Hematopoietic multipotent progenitor cell treated with erythropoietin and hydrocortisone succinate and interleukin-3 and kit ligand, for 17 days (in vitro differentiated cells): ENCODE data around the gene GASK1A.

ENCODE experiments used
- DNase-seq: peaks from one replicate; pipeline ENCODE4 v3.0.0-alpha.2; 2015; ENCODE audit warnings: low spot score

Gene GASK1A

GRCh38 chr3:43014241-43014640 lies 35.1 kb downstream of the GASK1A start:
- no peak for DNase-seq

DNA sequence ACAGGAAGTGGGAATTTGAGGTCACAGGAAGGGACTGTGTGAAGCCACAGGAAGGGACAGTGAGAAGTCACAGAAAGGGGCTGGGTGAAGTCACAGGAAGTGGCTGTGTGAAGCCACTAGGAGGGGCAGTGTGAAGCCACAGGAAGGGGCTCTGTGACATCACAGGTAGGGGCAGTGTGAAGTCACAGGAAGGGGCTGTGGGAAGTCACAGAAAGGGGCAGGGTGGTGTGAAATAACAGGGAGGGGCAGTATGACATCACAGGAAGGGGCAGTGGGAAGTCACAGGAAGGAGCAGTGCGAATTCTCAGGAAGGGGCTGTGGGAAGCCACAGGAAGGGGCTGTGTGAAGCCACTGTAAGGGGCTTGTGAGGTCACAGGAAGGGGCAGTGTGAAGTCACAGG lies 35.8 kb downstream of the GASK1A start:
- DNase-seq, result no peak

- no peak for DNase-seq
Observed at GRCh38 chr3:43015572-43015971, 36.5 kb downstream of the GASK1A start.

DNA sequence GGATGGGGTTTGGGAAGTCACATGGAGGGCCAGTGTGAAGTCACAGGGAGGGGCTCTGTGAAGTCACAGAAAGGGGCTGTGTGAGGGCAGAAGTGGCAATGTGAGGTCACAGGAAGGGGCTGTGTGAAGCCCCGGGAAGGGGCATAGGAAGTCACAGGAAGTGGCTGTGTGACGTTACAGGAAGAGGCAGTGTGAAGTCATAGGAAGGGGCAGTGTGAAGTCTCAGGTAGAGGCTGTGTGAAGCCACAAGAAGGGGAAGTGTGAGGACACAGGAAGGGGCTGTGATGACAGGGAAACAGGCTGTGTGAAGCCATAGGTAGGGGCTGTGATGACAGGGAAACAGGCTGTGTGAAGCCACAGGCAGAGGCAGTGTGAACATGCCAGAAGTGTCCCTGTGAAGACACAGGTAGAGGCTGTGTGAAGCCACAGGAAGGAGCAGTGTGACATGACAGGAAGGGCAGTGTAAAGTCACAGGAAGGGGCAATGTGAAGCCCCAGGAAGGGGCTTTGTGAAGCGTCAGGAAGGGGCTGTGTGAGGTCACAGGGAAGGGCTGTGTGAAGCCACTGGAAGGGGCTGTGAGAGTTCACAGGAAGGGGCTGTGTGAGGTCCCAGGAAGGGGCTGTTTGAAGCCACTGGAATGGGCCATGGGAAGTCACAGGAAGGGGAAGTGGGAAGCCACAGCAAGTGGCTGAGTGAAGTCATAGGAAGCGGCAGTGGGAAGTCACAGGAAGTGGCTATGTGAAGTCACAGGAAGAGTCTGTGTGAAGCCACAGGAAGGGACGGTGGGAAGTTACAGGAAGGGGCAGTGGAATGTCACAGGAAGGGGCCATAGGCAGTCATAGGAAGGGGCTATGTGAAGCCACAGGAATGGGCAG lies 37.1 kb downstream of the GASK1A start:
- DNase-seq, result no peak

DNA sequence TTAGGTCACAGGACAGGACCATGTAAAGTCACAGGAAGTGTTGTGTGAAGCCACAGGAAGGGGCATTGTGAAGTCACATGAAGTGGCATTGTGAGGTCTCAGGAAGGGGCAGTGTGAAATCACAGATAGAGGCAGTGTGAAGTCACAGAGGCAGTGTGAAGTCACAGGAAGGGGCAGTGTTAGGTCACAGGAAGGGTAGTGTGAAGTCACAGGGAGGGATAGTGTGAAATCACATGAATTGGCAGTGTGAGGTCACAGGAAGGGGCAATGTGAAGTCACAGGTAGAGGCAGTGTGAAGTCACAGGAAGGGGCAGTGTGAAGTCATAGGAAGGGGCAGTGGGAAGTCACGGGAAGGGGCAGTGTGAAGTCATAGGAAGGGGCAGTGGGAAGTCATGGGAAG lies 37.9 kb downstream of the GASK1A start:
- no peak for DNase-seq

DNA sequence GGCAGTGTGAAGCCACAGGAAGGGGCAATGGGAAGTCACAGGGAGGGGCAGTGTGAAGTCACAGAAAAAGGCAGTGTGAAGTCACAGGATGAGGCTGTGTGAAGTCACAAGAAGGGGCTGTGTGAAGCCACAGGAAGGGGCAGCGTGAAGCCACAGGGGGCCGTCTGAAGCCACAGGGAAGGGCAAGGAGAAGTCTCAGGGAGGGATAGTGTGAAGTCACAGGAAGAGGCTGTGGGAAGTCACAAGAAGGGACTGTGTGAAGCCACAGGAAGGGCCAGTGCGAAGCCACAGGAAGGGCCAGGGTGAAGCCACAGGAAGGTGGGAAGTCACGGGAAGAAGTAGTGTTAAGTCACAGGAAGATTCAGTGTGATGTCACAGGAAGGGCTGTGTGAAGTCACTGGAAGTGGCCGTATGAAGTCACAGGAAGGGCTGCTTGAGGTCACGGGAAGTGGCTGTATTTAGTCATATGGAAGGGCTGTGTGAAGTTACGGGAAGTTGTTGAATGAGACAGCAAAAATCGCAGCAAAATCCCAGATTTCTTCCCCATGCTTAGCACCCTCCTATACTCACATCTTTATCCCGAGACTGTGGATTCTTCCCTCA lies 38.6 kb downstream of the GASK1A start:
- no peak for DNase-seq

GRCh38 chr3:43018246-43018645 lies 39.1 kb downstream of the GASK1A start:
- DNase-seq, result no peak

- no peak for DNase-seq
Observed at GRCh38 chr3:43019006-43019809, 40.1 kb downstream of the GASK1A start.

DNA sequence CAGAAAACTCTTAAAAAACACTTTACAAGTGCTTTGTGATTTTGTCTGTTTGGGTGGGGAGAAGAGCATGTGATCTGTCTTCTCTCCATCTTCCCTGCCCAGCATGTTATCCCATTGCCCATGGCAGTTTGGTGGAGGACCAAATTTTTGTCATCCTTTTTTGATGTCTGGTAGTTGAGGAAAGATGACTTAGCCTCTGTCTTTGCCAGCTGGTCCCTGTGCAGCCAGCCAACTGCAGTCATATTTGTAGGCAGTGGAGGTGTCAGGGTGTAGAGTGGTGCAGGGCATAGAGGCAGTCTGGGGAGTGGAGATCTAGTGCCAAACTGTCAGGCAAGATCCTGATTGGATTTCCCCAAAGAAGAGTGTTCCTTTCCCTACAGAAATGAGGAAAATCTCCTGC lies 40.7 kb downstream of the GASK1A start:
- DNase-seq, result no peak

DNA sequence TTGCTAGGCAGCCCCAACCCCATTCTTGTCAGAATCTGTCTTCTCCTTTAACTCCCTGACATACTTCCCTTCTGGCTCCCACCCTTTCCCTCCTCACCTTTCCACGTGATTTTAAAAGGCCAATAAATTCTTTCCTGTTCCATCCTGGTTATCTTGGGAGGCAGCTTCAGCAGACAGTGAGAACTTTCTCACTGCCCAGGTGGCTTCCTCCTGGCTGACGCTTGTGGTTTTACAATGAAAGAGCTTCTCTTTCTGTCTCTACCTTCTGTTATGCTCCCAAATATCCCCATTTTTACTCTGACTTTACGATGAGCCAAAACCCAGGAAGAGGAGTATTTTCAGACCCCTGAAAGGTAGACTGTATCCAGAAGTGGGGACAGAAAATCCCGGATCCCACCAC lies 42.1 kb downstream of the GASK1A start:
- DNase-seq, result no peak

DNA sequence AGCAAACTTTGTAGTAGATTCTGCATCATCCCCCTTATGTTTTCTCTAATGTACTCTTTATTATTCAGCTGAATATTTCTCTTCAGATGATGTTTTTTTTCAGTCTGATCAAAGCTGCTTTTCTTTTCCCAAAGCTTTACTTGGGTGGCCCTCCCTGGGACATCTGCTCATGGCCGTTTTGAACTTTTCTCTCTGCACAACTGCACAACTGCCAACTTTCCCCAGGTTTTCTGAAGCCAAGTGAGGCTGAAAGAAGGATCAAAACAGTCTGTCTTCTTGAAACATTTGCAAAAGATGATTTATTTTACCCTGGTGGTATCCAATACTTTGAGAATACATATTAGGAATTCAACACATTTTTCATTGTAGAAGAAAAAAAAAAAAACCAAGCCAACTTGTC lies 43.0 kb downstream of the GASK1A start:
- no peak for DNase-seq

DNA sequence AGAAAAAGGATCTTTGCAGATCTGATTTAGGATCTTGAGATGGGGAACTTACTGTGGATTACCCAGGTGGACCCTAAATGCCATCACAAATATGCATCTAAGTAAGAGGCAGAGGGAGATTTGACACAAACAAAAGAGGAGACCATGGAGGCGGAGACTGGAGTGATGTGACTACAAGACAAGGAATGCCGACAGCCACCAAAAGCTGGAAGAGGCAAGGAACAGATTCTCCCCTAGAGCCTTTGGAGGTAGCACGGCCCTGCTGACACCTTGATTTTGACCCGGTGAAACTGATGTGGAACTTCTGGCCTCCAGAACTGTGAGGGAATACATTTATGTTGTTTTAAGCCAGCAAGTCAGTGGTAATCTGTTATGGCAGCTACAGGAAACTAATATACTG lies 44.0 kb downstream of the GASK1A start:
- no peak for DNase-seq

- no peak for DNase-seq
Observed at GRCh38 chr3:43023746-43024145, 44.6 kb downstream of the GASK1A start.

DNA sequence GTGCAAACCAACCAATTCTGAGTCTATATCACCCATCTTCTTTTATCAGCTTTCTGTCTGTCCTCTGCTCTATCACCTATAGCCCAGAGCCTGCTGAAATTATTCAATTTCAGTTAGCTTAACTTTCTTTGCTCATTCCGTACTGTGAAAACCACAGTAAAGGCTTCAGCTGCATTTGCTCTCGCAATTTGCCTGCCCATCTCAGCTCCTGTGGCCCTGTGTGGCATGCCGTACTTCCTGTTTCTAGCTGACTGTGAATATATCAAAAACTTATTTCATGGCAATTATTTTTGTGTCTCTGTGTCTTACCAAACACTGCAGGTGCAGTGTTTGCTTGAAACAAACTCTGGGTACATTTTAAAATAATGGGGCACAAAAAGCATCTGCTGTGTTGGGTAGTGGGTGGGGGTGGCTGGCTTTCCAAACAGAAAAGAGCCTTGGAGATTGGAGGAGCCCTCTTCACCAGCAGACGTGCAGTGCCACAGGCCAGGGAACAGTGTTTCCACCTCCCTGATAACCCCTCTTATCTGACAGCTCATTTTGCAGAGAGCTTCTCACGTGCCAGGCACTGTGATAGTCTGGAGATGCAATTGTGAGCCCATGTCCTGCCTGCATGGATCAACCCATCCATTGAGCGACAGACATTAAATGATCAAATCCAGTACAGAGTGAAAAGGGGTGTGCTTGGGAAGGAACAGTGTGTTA lies 45.2 kb downstream of the GASK1A start:
- DNase-seq, result no peak

GRCh38 chr3:43025423-43025822 lies 46.3 kb downstream of the GASK1A start:
- DNase-seq, result no peak

DNA sequence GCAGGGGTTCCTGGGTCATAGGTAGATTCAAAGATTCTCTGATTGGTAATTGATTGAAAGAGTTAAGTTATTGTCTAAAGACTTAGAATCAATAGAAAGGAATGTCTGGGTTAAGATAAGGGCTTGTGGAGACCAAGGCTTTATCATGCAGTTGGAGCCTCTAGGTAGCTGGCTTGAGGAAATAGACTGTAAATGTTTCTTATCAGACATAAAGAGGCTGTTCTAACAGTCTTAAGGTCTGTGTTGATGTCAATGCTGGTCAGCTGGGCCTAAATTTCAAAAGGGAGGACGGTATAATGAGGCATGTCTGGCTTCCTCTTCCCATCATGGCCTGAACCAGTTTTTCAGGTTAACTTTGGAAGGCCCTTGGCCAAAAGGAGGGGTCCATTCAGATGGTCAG lies 48.9 kb downstream of the GASK1A start:
- no peak for DNase-seq

GRCh38 chr3:43028678-43029490 lies 49.8 kb downstream of the GASK1A start:
- DNase-seq, result no peak

- DNase-seq, result no peak
Observed at GRCh38 chr3:43030162-43030935, 51.2 kb downstream of the GASK1A start.

DNA sequence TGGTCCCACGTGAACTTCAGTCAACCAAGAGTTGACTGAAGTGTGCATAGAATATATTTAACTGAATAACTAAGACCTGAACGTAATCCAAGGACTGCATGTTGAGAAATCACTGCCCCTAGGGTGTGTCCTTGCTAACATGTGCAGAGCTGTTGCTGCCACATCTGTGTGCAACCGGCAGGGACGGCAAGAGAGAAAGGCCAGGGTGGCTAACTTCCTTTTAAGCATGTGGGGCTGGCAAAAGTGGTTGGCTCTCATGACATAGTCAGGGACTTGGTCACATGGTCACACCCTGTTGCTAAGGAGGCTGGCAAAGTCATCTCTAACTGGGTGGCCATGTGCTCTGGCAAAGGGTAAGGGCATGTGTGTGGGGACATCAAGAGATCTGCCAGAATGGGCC lies 52.4 kb downstream of the GASK1A start:
- DNase-seq, result no peak

DNA sequence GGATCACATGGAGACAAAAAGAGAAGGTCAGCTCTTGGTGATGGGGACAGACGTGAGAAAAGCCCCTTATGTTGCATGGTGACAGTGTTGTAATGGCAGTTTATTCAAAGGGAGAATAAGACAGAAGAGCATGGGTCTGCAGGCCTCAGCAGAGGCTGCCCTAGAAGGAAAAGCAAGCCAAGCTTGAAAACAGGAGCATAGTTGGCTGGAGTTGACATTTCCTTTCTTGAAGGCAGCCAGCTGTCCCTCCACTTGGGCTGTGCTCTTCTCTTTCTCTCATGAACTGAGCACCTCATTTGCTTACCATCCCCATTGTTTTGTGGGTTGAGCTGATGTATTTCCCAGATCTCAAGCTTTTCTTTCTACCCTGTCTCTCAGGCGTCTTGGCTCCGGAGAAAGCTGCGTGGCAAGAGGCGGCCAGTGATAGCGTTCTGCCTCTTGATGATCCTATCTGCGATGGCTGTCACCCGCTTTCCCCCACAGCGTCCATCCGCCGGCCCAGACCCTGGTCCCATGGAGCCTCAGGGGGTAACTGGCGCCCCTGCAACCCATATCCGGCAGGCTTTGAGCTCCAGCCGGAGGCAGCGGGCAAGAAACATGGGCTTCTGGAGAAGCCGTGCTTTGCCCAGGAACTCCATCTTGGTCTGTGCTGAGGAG lies 52.9 kb downstream of the GASK1A start:
- no peak for DNase-seq
